Retina (tissue), 1 donor: ENCODE results near the gene ARF1.

ENCODE experiments used
- DNase-seq: peaks from one replicate; pipeline ENCODE4 v3.0.0-alpha.2; 2016

ARF1 gene

DNA sequence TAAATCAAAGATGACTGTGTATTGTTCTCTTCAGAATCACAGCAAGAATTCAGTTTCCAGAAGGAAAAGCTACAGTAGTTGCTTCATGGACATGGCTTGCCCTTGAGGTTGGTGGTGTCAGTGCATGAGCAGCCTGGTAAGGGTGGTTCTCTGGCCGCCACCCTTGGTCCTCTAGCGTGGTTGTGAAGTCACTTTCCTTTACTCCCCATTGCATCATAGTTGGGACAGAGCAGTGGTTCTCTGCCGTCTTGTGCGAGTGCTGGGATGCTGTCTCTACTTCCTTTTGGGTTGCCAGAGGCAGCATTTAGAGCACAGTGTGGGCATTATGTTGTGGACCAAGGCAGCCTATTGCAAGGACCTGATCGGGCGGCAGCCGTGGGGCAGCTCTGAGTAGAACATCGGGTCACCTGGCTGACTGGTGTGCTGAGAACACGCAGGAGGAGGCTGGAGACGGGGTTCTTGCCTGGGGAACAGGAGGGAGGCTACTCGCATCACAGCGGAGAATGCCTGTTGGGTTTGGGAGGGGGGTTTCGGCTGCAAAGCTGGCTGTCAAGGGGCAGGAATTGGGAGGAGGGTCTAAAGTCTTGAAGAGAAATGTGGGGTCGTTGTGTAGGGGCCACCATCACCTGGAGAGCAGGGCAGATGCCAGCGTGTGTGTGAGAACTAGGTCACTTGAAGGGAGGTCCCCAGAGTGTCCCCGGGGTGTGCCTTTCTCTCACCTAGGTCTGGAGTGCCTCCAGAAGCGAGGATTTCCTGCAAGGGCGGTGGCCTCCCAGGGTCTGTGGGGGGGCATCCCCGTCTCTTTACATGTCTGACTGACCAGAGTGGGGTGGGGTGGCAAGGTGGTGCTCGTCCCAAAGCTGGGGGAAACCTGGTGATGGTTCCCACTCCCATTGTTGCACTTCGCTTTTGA lies 6.3 kb downstream of the ARF1 start:
- DNase-seq, result no peak

DNA sequence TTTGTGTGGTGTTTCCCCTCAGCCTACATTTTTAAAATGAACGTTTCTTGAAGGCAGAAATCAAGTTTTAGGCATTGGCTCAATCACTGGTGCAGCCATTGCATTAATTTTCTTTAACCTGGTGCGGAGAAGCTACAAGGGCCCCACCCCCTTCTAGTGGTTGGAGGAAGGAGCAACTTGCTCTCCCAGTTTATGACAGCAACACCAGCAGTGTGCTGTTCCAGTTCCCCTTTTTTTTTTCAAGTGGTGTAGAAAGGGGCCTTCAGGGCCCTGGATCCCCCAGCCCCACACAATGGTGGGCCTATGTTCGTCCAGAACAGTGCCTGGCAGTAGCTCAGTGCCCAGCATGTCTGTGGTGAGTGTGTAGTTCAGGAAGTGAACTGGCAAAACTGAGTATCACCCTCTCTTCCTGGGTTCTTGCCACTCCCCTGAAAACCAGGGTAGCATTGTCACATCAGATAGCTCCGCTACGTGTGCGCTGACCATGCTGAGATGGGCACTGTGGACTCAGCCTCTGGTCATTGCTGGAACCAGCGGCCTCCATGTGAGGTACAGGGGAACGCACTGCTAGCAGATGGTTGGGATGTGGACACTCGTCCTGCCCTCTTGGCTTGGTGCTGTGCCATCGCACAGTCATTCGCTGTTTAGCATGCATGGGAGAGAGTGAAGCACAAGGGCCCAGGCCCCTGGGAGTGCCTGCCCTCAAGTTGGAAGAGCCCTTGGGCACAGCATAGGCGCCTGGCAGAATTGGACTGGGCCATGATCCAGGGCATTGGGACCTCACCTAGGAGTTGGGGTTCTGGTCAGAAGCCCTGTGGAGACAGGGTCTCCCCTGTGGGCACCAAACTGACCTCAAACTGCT lies 7.2 kb downstream of the ARF1 start:
- no peak for DNase-seq

DNA sequence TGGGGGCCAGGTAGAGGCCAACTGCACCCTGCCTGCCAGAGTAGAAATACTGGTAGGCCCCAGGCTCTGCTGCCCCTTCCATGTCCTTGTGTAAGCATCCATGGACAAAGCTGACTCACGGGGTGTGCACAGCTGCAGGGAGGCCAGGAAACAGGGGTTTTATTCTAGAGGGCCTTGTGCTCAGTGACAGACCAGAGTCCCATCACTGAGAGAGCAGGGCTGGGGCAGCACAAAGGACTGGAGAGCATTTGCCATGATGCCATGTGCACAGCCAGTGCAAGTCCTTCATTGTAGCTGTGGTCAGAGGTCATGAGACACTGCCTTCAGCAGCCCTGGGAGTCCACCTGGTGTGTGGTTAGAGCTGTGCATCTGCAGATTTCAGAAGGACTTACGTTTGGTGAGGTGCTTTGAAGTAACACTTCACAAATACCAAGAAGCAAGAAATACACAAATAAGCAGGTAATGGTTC lies 8.1 kb downstream of the ARF1 start:
- no peak for DNase-seq

DNA sequence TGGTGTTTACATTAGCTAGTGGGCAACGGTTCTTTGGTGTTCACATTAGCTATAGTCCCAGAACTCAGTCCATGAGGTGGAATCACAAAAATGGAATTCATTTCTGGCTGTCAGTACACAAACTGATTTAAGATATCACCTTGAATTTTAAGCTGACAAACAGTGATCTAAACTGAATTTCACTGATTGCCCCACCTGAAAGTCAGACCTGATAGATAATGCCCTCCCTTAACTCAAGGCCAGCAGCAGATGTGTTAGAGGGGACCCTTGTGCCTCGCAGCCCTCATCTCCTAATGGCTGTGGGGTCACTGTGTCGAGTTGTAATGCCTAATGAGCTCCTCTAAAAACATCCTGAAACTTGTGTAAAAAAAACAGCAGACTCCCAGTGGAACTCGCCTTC lies 8.6 kb downstream of the ARF1 start:
- no peak for DNase-seq

DNA sequence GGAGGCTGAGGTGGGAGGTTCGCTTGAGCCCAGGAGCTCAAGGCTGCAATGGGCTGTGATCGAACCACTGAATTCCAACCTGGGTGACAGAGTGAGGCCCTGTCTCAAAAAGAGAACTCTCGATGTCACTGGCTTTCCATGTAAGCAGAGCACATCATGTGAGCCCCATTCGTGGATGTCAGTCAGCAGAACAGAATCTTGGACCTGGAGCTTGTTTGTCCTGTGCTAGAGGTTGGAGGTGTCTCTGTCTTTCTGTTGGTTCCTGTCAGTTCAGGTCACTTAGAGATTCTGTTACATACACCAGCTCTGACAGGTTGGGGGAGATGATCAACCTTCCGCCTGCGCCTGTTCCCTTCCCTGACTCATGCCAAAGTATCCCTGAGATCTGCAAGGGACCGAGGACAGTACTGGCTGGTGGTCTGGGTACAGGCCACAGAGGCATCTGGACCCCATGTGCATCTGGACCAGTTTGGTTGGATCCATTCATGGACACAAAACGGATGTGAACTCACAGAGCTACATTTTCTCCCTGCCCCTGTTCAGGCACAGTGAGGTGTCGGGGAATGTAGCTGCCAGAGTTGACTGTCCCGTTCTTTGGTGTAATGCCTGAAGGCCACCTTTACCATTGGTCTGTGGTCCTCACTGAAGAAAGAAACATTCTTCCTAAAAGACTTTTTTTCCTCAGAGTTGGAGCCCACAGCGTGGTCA lies 10.0 kb downstream of the ARF1 start:
- DNase-seq, result no peak

DNA sequence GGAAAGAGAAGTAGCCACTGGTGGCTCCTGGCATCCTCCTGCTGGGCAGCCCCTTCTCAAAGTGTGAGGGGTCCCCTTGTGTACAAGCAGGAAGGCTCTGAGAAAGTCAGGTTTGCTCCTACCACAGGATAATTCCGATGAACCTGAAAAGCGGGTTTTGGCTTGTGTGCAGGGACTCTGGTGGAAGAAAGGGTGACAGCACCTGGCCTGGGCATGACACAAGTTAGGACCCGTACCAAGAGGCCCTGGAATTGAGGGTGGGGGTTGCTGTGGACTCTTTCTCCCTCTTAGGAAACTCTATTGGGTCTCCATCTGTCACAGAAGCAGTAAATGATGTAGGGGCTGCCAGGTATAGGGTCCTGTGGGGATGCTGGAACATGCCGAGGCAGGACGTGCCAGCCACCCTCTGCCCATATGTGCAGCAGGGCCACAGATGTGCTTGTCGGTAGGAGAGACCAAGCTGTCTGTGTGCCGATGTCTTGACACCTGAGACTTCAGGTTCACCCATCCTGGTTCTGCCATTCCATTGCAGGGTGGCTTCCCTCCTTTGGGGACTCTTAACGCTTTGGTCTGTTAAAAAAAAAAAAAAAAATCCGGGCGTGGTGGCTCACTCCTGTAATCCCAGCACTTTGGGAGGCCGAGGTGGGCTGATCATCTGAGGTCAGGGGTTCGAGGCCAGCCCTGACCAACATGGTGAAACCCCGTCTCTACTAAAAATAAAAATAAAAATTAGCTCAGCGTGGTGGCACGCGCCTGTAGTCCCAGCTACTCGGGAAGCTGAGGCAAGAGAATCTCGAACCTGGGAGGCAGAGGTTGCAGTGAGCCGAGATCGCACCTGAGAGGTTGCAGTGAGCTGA lies 10.8 kb downstream of the ARF1 start:
- no peak for DNase-seq

DNA sequence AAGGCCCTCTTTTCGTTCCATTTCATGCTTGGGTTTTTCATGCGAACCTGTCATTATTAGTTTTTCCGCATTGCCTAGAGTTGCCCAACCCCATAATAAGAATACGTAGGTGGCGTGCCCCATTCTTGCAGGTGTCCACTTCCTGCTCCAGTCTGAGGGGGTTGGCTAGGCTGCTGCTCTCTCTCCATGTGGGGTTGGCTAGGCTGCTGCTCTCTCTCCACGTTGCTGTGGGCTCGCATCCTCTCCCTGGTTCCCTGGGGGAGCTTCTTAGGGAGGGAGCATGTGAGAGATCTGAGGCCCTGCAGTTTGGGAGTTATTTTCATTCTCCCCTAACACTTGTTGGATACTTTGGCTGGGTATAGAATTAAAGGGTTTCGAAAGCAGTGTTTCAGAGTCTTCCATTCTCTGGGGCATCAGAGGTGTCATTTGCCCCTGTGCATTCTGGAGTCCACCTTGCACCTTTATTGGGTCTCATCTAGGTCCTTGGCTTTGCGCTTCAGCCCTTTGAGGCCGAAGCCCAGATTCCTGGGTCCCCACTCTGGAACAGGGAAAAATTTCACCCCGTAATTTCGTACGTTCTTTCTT lies 12.0 kb downstream of the ARF1 start:
- no peak for DNase-seq

DNA sequence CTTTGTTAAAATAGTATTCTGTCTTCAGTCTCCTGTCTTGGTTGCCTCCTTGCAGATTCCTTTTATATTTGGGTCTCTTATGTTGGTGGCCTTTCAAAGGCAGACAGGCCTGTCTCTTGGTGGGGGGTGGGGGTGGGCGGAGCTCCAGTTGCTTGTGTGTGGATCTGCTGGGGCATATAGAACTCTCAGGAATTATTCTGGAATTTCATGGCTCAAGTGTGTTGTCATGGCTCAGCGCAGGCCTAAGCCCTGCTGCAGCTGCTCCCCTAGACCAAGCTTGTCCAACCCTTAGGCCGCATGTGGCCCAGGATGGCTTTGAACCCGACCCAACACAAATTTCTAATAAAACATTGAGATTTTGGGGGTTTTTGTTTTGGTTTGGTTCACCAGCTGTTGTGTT lies 12.7 kb downstream of the ARF1 start:
- no peak for DNase-seq

DNA sequence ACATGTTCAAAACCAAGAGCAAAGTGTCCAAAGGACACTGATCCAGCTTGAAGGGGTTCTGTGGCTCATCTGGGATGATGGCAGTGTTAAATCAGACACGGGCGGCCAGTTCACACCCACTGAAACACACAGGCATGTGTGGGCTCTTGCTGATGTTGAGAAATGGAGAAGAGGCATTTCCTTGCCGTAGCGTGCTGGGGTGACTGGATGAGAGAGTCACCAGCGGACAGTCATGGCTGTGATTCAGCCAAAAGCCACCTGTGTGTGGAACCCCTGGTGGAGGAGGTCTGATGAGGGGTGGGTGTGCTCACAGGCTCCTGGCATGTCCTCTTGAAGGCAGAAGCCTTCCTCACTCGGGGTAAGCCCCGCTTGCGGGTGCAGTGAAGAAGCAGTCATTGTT lies 13.4 kb downstream of the ARF1 start:
- no peak for DNase-seq

DNA sequence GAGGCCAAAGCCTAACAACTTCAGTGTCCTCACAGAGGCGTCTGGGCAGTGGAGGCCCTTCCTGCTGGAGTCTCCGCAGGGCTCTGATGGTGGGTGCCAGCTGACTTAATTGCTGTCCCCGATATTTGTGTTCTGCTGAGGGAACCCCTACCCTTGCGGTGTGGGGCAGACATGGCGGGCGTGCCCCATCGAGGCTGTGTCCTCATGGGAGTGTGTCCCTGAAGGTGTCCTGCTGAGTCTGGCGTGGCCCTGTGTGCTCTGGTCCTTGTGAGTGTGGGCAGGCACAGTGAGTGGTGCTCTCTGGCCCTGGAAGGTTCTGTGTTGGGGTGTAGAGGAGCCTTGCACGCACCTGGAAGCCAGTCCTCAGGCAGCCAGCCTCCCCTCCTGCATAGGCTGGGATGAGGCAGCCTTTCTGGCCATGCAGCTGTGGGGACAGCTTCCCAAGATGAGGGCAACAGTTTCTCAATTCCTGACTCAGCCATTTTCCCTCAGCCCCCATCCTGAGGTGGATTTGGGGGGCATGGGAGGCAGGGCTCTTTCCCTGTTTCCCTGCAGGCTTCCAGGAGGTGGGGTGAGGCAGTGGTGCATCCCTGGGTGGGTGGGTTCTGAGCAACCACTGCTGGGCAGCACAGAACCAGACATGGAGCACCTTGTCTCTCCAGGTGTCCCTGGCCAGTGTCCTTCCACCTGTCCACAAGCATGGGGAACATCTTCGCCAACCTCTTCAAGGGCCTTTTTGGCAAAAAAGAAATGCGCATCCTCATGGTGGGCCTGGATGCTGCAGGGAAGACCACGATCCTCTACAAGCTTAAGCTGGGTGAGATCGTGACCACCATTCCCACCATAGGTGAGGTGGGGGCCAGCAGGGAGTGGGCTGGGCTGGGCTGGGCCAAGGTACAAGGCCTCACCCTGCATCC lies 14.2 kb downstream of the ARF1 start:
- no peak for DNase-seq

DNA sequence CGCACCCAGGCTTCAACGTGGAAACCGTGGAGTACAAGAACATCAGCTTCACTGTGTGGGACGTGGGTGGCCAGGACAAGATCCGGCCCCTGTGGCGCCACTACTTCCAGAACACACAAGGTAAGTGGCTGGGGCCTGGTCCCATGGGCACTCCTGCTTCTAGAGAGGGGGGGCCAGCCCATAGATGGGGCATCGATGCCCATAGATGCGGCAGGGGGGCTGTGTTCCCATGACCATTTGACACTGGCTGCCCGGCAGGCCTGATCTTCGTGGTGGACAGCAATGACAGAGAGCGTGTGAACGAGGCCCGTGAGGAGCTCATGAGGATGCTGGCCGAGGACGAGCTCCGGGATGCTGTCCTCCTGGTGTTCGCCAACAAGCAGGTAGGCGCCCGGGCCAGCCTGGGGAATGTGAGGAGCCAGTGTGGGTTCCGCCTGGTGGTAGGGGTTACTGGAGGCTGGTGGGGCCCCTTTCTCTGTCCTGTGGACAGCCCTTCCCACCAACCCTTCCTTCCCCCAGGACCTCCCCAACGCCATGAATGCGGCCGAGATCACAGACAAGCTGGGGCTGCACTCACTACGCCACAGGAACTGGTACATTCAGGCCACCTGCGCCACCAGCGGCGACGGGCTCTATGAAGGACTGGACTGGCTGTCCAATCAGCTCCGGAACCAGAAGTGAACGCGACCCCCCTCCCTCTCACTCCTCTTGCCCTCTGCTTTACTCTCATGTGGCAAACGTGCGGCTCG lies 15.0 kb downstream of the ARF1 start:
- DNase-seq, result no peak

DNA sequence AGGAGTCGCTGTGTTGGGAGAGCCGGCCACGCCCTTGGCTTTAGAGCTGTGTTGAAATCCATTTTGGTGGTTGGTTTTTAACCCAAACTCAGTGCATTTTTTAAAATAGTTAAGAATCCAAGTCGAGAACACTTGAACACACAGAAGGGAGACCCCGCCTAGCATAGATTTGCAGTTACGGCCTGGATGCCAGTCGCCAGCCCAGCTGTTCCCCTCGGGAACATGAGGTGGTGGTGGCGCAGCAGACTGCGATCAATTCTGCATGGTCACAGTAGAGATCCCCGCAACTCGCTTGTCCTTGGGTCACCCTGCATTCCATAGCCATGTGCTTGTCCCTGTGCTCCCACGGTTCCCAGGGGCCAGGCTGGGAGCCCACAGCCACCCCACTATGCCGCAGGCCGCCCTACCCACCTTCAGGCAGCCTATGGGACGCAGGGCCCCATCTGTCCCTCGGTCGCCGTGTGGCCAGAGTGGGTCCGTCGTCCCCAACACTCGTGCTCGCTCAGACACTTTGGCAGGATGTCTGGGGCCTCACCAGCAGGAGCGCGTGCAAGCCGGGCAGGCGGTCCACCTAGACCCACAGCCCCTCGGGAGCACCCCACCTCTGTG lies 15.9 kb downstream of the ARF1 start:
- no peak for DNase-seq

DNA sequence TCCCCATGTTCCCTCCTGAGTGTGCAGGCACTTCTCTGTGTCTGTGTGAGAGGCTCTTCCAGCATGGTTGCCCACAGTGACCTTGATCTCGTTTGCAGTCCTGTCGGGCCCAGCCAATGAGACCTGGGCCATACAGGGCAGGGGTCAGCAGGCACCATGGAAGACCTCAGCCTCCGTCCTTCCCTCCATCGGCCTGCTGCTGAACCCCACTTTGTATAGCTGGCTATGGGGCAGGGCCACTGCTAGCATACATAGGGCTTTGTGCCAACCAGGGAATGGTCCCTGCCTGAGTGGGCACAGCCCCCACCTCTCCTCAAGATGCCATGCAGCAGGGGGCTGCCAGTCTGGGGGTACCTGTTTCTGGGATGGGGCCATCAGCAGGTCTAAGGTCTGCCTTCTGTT lies 16.8 kb downstream of the ARF1 start:
- no peak for DNase-seq

DNA sequence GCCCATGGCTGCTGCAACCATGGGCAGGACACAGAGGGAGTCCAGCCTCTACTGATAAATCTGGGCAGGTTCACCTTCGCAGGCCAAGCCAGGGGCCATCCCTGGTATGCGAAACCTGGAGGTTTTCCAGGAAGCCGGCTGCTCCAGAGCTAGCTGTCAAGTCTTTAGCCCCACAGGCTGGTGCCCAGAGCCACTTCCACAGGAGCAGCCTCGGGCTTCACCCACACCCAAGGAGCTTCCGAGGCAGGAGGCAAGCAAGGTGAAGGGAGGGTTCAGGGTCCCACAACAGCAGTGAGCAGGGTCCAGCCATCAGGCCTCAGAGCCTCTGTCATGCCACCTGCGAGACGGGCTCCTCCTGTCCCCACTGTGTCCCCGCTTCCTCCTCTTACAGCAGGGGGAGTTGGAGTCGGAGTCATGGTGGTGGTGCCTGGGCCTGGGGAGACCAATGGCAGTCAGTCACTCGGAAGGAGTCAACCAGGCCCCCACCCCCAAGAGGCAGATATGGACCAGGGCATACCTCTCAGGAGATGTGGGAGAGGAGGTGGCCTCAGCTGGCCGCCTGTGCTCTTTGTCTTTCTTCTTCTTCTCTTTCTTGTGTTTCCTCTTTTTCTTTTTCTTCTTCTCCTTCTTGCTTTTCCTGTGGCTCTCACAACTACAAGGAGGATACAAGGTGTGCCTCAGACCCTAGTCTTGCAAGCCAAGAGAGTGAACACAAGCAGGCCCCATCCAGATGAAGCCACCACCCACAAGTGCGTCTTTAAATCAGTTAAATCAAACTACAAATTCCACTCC lies 18.5 kb downstream of the ARF1 start:
- DNase-seq, result no peak

DNA sequence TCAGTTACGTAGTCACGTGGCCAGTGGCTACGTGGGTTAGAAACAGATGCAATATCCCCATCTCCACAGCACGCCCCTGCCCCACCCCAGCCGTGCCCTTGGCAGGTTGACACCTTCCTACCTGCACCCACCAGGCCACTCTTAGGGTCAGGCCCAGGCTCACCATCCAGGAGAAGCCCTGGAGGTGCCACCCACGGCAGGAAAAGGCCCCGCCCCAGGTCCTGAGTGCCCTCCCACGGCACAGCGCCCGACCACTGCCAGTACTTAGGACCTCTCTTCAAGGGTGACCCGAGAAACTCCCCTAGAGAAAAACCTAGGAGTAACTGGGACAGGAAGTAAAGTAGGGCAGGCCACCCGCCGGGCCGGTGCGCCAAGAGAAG lies 19.1 kb downstream of the ARF1 start:
- DNase-seq, result no peak

DNA sequence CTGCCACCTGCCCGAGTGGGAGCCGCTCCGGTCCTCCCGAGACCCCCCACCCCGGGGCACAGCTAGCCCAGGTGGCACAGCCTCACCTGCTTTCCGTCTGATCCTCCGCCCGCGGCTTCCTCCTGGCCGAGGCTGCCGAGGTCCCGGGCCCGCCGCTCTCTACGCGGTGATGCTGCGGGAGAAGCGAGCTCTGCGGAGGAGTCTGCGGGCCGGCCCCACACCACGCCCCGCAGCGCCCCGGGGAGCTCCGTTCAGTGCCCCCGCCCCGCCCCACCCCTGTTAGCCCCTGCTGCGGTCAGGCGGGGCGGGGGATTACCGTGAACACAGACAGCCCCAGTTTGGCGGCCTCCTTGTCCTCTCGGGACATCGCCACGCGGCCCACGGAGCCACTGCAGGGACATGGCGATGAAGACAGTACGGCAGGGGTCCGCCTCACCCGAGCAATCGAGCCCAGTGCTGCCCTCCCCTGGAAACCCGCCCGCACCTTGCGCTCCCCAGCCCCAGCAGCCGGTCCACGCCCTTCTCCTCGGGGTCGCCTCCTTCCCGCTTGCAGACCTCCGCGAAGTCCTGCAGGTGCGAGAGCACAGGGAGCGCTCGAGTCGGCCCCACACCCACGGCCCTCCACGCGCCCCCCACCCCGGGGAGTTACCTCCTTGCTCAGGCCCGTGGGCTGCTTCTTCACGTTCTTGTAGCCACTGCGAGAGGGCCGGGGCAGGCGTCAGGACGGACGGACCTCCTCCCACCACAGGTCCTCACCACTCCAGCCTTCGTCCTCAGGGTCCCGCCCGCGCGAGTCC lies 19.7 kb downstream of the ARF1 start:
- peak; percentile 63 for DNase-seq

DNA sequence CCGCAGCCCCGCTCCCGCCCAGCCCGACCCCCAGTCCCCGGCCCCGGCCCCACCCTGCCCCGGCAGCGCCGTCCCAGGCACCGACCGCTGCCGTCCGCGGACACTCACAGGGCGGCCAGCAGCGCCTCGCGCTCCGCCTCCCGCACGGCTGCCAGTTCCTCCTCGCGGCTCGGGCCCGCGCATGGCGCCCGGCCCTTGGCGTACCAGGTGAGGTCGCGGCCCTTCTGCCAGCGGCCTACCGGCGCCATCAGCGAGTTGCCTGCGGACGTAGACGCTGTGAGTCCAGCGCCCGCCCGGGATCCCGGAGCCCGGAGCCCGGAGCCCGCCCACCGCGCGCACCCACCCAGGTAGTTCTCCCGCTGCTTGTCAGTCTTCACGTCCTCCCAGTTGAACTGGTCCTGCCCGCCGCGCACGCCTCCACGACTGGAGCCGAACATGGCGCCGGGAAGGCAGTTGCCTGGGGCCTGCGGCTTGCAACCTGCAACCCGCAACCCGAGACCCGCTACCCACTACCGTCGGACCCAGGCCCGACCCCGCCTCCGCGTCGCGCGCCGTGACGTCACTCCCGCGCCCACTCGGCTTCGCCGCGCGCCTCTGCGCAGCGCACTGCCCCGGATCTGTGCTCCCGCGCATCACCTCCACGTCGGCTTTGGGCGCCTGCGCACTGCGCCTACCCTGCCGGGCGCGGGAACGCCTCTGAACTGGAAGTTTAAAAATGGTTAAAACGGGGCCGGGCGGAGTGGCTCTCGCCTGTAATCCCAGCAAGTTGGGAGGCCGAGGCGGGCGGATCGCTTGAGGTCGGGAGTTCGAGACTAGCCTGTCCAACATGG lies 20.5 kb downstream of the ARF1 start, which contains the start of gene C1orf35:
Gene C1orf35 (minus strand): TSS at position 535 of the 830 bp plus-strand sequence. CDS start 98 bp downstream, at position 437.
- peak; percentile 98 for DNase-seq
